Tibial nerve (tissue), 4 donors: ENCODE data around the gene ID3.

Experiments
- EP300 ChIP-seq, 2 donors: sonication (generic); formaldehyde crosslinking; IDR thresholded peaks; one replicate each; pipeline ENCODE4 v1.6.1; 2017; ENCODE audit warnings: antibody characterized with exemption in 2 of 2, mild to moderate bottlenecking in 1 of 2
- TF ChIP-seq, protein P1 (sequence below), 5 experiments: fragments of 200-600 bp in 3 of 5; fragments of 450-650 bp in 2 of 5; sonication (generic) in 3 of 5; IDR thresholded peaks; one replicate each; pipeline ENCODE4 v1.5.1; 2016 to 2019; ENCODE audit warnings: antibody characterized with exemption in 5 of 5, mild to moderate bottlenecking in 3 of 5, moderate library complexity in 2 of 5

DNA sequence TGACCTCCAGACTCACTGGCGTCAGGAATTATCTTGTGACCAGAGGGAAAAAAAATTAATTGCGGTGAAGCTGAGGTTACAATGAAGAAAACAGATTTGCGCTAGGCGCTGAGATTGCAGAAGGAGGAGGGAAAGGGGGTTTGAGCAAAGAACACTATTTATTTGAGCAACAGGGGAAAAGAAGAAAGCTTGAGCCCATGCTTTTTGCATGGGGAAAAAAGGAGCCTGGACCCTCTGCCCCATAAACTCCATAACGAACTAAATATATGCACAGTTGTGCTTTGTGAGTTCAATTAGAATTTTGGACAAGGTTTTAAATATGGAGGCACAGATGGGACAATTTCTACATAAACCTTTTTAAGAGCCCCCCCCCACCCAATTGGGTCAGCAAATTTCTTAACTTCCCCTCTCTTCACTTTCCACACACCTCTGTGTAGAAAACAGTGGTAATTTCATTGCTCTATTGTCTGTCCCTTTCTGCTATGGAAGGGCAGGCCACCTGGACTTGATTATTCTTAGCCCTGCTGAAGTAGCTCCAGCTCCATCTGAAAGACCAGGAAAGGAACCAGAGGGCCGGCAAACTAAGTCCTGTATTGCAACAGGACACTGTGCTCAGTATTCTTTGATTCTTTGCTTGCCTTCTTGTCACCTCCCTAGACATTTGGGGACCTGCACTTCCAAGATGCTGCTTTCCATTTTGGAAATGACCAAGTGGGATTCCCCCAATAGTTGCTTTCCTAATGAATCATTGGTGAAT is 862 bp upstream of the ID3 start:
- TF ChIP-seq, protein P1, sequence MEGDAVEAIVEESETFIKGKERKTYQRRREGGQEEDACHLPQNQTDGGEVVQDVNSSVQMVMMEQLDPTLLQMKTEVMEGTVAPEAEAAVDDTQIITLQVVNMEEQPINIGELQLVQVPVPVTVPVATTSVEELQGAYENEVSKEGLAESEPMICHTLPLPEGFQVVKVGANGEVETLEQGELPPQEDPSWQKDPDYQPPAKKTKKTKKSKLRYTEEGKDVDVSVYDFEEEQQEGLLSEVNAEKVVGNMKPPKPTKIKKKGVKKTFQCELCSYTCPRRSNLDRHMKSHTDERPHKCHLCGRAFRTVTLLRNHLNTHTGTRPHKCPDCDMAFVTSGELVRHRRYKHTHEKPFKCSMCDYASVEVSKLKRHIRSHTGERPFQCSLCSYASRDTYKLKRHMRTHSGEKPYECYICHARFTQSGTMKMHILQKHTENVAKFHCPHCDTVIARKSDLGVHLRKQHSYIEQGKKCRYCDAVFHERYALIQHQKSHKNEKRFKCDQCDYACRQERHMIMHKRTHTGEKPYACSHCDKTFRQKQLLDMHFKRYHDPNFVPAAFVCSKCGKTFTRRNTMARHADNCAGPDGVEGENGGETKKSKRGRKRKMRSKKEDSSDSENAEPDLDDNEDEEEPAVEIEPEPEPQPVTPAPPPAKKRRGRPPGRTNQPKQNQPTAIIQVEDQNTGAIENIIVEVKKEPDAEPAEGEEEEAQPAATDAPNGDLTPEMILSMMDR (IDR thresholded peaks at IDR 0.05) = no peak
- TF ChIP-seq EP300 (IDR thresholded peaks at IDR 0.05) = no peak
